ENCODE results near the gene MRPL27.

The MRPL27 gene

GRCh38 chr17:50362661-50363060 lies 10.3 kb downstream of the MRPL27 start (continued):
- TF ChIP-seq ZSCAN18 (tag by site-specific recombination; IDR thresholded peaks at IDR 0.05): no peak
- TF ChIP-seq GLI4 (tag by site-specific recombination; IDR thresholded peaks at IDR 0.05): no peak
- no peak for TF ChIP-seq KLF10 (tag by site-specific recombination; IDR thresholded peaks at IDR 0.05)
- no peak for TF ChIP-seq SETDB1 (IDR thresholded peaks at IDR 0.05; ENCODE audit: insufficient read length, low read length)
- peak; percentile 79 for TF ChIP-seq ZBTB8A (tag by site-specific recombination; IDR thresholded peaks at IDR 0.05)
- TF ChIP-seq ZBTB6 (tag by site-specific recombination; IDR thresholded peaks at IDR 0.05): no peak
- TF ChIP-seq KLF16 (tag by site-specific recombination; IDR thresholded peaks at IDR 0.05): no peak
- no peak for TF ChIP-seq ZNF549 (tag by site-specific recombination; IDR thresholded peaks at IDR 0.05)
- TF ChIP-seq ZNF600 (tag by site-specific recombination; IDR thresholded peaks at IDR 0.05): no peak
- TF ChIP-seq ZNF311 (tag by site-specific recombination; IDR thresholded peaks at IDR 0.05; ENCODE audit: borderline replicate concordance): no peak
- no peak for TF ChIP-seq ZBTB48 (tag by site-specific recombination; IDR thresholded peaks at IDR 0.05)
- no peak for TF ChIP-seq ZNF658 (tag by site-specific recombination; IDR thresholded peaks at IDR 0.05)
- TF ChIP-seq FEZF1 (tag by site-specific recombination; IDR thresholded peaks at IDR 0.05): no peak
- TF ChIP-seq ZBTB10 (tag by site-specific recombination; IDR thresholded peaks at IDR 0.05): no peak
- no peak for TF ChIP-seq ZFHX2 (tag by site-specific recombination; conservative IDR thresholded peaks at IDR 0.05)
- peak; percentile 91 for TF ChIP-seq ZNF121 (tag by site-specific recombination; IDR thresholded peaks at IDR 0.05)
- TF ChIP-seq ZNF621 (tag by site-specific recombination; IDR thresholded peaks at IDR 0.05): no peak
- no peak for TF ChIP-seq ZFP37 (tag by site-specific recombination; IDR thresholded peaks at IDR 0.05)
- no peak for TF ChIP-seq ZNF398 (tag by site-specific recombination; IDR thresholded peaks at IDR 0.05)
- TF ChIP-seq ZNF416 (tag by site-specific recombination; IDR thresholded peaks at IDR 0.05): no peak
- no peak for TF ChIP-seq ZNF223 (tag by site-specific recombination; IDR thresholded peaks at IDR 0.05)
- TF ChIP-seq ZNF23 (tag by site-specific recombination; IDR thresholded peaks at IDR 0.05; ENCODE audit: borderline replicate concordance): no peak
- no peak for TF ChIP-seq HOXA7 (CRISPR knock-in tag; IDR thresholded peaks at IDR 0.05; ENCODE audit: borderline replicate concordance)
- no peak for TF ChIP-seq MZF1 (tag by site-specific recombination; IDR thresholded peaks at IDR 0.05; ENCODE audit: borderline replicate concordance)
- TF ChIP-seq GLI2 (tag by site-specific recombination; IDR thresholded peaks at IDR 0.05; ENCODE audit: borderline replicate concordance, low read depth): peak; percentile 41; the same call in 1 of the 2 replicates
- TF ChIP-seq KLF17 (tag by site-specific recombination; IDR thresholded peaks at IDR 0.05): no peak
- no peak for TF ChIP-seq HOXC10 (CRISPR knock-in tag; IDR thresholded peaks at IDR 0.05)
- TF ChIP-seq PRDM2 (tag by site-specific recombination; IDR thresholded peaks at IDR 0.05; ENCODE audit: borderline replicate concordance): no peak
